Measurements from ENCODE around the gene FOSL1.

DNA sequence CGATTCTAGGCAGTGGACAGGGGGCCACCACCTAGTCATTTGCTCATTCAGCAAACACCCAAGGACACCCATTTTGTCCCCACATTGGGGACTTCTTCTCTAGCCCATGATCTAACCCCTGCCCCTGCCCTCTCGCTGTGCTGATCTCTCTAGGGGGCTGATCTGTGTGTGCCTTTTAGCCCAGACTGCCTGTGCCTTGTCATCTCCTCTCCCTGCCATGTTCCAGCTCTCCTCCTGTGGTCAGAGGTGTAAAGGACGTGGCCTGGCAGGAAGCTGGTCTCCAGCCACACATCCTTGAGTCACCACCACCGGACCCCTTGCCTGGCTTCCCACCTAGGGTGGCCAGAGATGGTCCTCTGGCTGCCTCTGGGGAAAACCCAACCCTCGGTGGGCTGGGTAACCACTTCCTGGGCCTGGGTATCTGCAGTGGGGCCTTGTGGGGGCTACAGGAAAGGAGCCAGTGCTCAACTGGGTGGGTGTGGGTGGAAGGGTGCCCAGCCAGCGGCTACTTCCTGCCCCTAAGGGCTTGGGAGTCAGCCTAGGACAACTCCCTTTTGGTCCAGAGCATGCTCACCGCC, 19.3 kb downstream of the FOSL1 start:
- TF ChIP-seq, protein P1, sequence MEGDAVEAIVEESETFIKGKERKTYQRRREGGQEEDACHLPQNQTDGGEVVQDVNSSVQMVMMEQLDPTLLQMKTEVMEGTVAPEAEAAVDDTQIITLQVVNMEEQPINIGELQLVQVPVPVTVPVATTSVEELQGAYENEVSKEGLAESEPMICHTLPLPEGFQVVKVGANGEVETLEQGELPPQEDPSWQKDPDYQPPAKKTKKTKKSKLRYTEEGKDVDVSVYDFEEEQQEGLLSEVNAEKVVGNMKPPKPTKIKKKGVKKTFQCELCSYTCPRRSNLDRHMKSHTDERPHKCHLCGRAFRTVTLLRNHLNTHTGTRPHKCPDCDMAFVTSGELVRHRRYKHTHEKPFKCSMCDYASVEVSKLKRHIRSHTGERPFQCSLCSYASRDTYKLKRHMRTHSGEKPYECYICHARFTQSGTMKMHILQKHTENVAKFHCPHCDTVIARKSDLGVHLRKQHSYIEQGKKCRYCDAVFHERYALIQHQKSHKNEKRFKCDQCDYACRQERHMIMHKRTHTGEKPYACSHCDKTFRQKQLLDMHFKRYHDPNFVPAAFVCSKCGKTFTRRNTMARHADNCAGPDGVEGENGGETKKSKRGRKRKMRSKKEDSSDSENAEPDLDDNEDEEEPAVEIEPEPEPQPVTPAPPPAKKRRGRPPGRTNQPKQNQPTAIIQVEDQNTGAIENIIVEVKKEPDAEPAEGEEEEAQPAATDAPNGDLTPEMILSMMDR (IDR thresholded peaks at IDR 0.05) = no peak
- TF ChIP-seq POLR2A (IDR thresholded peaks at IDR 0.05; ENCODE audit: low read depth) (no peak), POLR2AphosphoS5 (IDR thresholded peaks at IDR 0.05) (no peak), EP300 (IDR thresholded peaks at IDR 0.05) (no peak)
